GM23338 (cell line): ENCODE results near the gene PF4V1. TPM values are rescaled to one million over a fixed set of nuclear protein-coding genes. Genes with fewer than 3 reads are reported as not detected.
A peak's percentile ranks its signal among the peaks of the same experiment; 100 is the strongest.

Experiments
- ATAC-seq: fragments of 200-7000 bp; cut with Tn5 transposase; 3 replicates; pipeline ENCODE4 v1.9.1; 2020
- DNase-seq: peaks from one replicate; pipeline ENCODE4 v3.0.0-alpha.2; 2015; ENCODE audit warnings: low spot score
- H2AFZ ChIP-seq: fragments of 200-600 bp; sonication (generic); 2 replicates; pipeline ENCODE4 v1.8.0; 2016; ENCODE audit warnings: antibody characterized with exemption, mild to moderate bottlenecking, moderate library complexity
- H3F3A ChIP-seq: fragments of 200-600 bp; sonication (generic); replicated peaks from 2 replicates; pipeline ENCODE4 v1.8.0; 2017; ENCODE audit warnings: antibody characterized with exemption, mixed run types, low read depth
- H3K27ac ChIP-seq: fragments of 200-600 bp; sonication (generic); 2 replicates; pipeline ENCODE4 v1.6.1; 2016; ENCODE audit warnings: low read depth
- H3K27me3 ChIP-seq: fragments of 200-600 bp; sonication (generic); 2 replicates; pipeline ENCODE4 v1.8.0; 2016; ENCODE audit warnings: mild to moderate bottlenecking, mixed run types, moderate library complexity; ENCODE audit not compliant: insufficient read depth
- H3K36me3 ChIP-seq: fragments of 200-600 bp; sonication (generic); 2 replicates; pipeline ENCODE4 v1.8.0; 2016; ENCODE audit warnings: mild to moderate bottlenecking; ENCODE audit not compliant: insufficient read depth
- H3K4me1 ChIP-seq: fragments of 200-600 bp; sonication (generic); 2 replicates; pipeline ENCODE4 v1.8.0; 2016; ENCODE audit warnings: mild to moderate bottlenecking, moderate library complexity; ENCODE audit not compliant: insufficient read depth
- H3K4me2 ChIP-seq: fragments of 200-600 bp; sonication (generic); 2 replicates; pipeline ENCODE4 v1.7.1; 2017; ENCODE audit warnings: mixed run types
- H3K4me3 ChIP-seq: fragments of 200-600 bp; sonication (generic); 2 replicates; pipeline ENCODE4 v1.6.1; 2016; ENCODE audit warnings: mixed run types
- H3K79me2 ChIP-seq: fragments of 200-600 bp; sonication (generic); replicated peaks from 2 replicates; pipeline ENCODE4 v1.8.0; 2017; ENCODE audit warnings: mild to moderate bottlenecking; ENCODE audit not compliant: insufficient read depth
- H3K9me2 ChIP-seq: fragments of 200-600 bp; sonication (generic); 2 replicates; pipeline ENCODE4 v1.8.0; 2017; ENCODE audit not compliant: insufficient read depth
- H4K20me1 ChIP-seq: fragments of 200-600 bp; sonication (generic); replicated peaks from 2 replicates; pipeline ENCODE4 v1.8.0; 2017; ENCODE audit warnings: mild to moderate bottlenecking; ENCODE audit not compliant: insufficient read depth
- H3K27ac Mint-ChIP-seq: 2 replicates; pipeline ENCODE4 v1.8.0; 2020; ENCODE audit warnings: inconsistent platforms, mild to moderate bottlenecking, moderate library complexity, mixed read lengths
- H3K27me3 Mint-ChIP-seq: 3 replicates; pipeline ENCODE4 v1.8.0; 2022; ENCODE audit warnings: low read depth, mild to moderate bottlenecking, moderate library complexity, mixed read lengths, inconsistent platforms; ENCODE audit not compliant: insufficient read depth, poor library complexity
- H3K36me3 Mint-ChIP-seq: 3 replicates; pipeline ENCODE4 v1.8.0; 2021; ENCODE audit warnings: low read depth, mild to moderate bottlenecking, inconsistent platforms, moderate library complexity, mixed read lengths
- H3K4me1 Mint-ChIP-seq: 3 replicates; pipeline ENCODE4 v1.8.0; 2020; ENCODE audit warnings: mild to moderate bottlenecking, inconsistent platforms, mixed read lengths
- H3K4me3 Mint-ChIP-seq: 3 replicates; pipeline ENCODE4 v1.8.0; 2021; ENCODE audit warnings: moderate library complexity, mild to moderate bottlenecking, inconsistent platforms, mixed read lengths
- H3K9me3 Mint-ChIP-seq: 3 replicates; pipeline ENCODE4 v1.8.0; 2020; ENCODE audit warnings: moderate library complexity, mild to moderate bottlenecking, inconsistent platforms, mixed read lengths
- CREB1 ChIP-seq: fragments of 250-450 bp; sonication (Bioruptor Pico); IDR thresholded peaks from 2 replicates; pipeline ENCODE4 v1.5.0; 2020; ENCODE audit warnings: low read depth, mild to moderate bottlenecking, moderate library complexity
- EZH2phosphoT487 ChIP-seq: fragments of 200-600 bp; sonication (generic); IDR thresholded peaks from one replicate; pipeline ENCODE4 v1.8.1; 2018; ENCODE audit warnings: antibody characterized with exemption; ENCODE audit not compliant: unreplicated experiment
- JUNB ChIP-seq: IDR thresholded peaks from one replicate; pipeline ENCODE4 v1.6.1; 2016; ENCODE audit warnings: antibody characterized with exemption; ENCODE audit not compliant: unreplicated experiment
- NANOG ChIP-seq: IDR thresholded peaks from 2 replicates; pipeline ENCODE4 v1.6.1; 2016; ENCODE audit warnings: antibody characterized with exemption, borderline replicate concordance
- ZNF114 ChIP-seq: fragments of 250-450 bp; sonication (Bioruptor Pico); IDR thresholded peaks from 2 replicates; pipeline ENCODE4 v1.5.0; 2020; ENCODE audit warnings: mild to moderate bottlenecking, moderate library complexity
- ZNF331 ChIP-seq: fragments of 250-450 bp; sonication (Bioruptor Pico); IDR thresholded peaks from 2 replicates; pipeline ENCODE4 v1.5.0; 2020; ENCODE audit warnings: low read depth, mild to moderate bottlenecking, moderate library complexity
- polyA plus RNA-seq: library from polyadenylated mRNA; unstranded; fragments of >200 nt; fragmentation: Nextera tagmentation; extraction: Ambion mirVana; gene quantifications from 2 replicates; pipeline ENCODE4 v1.2.1, GENCODE V29; 2016
- total RNA-seq: library from RNA; depleted of rRNA; stranded (reverse); fragments of >200 nt; shearing (Covaris generic); gene quantifications from 2 replicates; pipeline ENCODE4 v1.2.3, GENCODE V29; 2014
- TF ChIP-seq, protein P1 (sequence below): fragments of 250-450 bp; sonication (Bioruptor Pico); IDR thresholded peaks from 2 replicates; pipeline ENCODE4 v1.5.0; 2020; ENCODE audit warnings: mild to moderate bottlenecking, moderate library complexity
- TF ChIP-seq, protein P2 (sequence below): IDR thresholded peaks from 2 replicates; pipeline ENCODE4 v1.6.1; 2016; ENCODE audit warnings: antibody characterized with exemption

PF4V1 gene
- total and polyA plus RNA-seq, 2 experiments from 2014 or later, result 0.66 TPM; not detected in 1

DNA sequence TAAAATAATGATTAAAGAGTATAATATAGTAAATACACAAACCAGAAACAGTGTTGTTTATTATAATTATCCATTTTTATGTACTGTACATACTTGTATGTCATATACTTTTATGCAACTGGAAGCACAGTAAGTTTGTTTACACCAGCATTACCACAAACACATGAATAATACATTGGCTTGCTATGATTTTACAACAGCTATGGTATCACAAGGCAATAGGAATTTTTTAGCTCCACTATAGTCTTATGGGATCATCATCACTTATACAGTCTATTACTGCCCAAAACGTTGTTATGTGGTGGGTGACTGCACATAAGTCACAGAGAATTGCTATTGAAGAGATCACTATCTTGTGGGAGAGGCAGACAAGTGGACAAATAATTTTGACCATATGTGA lies 1.8 kb upstream of the PF4V1 start (continued):
- TF ChIP-seq, protein P1, sequence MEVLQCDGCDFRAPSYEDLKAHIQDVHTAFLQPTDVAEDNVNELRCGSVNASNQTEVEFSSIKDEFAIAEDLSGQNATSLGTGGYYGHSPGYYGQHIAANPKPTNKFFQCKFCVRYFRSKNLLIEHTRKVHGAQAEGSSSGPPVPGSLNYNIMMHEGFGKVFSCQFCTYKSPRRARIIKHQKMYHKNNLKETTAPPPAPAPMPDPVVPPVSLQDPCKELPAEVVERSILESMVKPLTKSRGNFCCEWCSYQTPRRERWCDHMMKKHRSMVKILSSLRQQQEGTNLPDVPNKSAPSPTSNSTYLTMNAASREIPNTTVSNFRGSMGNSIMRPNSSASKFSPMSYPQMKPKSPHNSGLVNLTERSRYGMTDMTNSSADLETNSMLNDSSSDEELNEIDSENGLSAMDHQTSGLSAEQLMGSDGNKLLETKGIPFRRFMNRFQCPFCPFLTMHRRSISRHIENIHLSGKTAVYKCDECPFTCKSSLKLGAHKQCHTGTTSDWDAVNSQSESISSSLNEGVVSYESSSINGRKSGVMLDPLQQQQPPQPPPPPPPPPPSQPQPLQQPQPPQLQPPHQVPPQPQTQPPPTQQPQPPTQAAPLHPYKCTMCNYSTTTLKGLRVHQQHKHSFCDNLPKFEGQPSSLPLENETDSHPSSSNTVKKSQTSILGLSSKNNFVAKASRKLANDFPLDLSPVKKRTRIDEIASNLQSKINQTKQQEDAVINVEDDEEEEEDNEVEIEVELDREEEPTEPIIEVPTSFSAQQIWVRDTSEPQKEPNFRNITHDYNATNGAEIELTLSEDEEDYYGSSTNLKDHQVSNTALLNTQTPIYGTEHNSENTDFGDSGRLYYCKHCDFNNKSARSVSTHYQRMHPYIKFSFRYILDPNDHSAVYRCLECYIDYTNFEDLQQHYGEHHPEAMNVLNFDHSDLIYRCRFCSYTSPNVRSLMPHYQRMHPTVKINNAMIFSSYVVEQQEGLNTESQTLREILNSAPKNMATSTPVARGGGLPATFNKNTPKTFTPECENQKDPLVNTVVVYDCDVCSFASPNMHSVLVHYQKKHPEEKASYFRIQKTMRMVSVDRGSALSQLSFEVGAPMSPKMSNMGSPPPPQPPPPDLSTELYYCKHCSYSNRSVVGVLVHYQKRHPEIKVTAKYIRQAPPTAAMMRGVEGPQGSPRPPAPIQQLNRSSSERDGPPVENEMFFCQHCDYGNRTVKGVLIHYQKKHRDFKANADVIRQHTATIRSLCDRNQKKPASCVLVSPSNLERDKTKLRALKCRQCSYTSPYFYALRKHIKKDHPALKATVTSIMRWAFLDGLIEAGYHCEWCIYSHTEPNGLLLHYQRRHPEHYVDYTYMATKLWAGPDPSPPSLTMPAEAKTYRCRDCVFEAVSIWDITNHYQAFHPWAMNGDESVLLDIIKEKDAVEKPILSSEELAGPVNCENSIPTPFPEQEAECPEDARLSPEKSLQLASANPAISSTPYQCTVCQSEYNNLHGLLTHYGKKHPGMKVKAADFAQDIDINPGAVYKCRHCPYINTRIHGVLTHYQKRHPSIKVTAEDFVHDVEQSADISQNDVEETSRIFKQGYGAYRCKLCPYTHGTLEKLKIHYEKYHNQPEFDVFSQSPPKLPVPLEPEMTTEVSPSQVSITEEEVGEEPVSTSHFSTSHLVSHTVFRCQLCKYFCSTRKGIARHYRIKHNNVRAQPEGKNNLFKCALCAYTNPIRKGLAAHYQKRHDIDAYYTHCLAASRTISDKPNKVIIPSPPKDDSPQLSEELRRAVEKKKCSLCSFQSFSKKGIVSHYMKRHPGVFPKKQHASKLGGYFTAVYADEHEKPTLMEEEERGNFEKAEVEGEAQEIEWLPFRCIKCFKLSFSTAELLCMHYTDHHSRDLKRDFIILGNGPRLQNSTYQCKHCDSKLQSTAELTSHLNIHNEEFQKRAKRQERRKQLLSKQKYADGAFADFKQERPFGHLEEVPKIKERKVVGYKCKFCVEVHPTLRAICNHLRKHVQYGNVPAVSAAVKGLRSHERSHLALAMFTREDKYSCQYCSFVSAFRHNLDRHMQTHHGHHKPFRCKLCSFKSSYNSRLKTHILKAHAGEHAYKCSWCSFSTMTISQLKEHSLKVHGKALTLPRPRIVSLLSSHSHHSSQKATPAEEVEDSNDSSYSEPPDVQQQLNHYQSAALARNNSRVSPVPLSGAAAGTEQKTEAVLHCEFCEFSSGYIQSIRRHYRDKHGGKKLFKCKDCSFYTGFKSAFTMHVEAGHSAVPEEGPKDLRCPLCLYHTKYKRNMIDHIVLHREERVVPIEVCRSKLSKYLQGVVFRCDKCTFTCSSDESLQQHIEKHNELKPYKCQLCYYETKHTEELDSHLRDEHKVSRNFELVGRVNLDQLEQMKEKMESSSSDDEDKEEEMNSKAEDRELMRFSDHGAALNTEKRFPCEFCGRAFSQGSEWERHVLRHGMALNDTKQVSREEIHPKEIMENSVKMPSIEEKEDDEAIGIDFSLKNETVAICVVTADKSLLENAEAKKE, result no peak
- TF ChIP-seq CREB1 (CRISPR knock-in tag) (no peak), NANOG (no peak), ZNF331 (no peak)

DNA sequence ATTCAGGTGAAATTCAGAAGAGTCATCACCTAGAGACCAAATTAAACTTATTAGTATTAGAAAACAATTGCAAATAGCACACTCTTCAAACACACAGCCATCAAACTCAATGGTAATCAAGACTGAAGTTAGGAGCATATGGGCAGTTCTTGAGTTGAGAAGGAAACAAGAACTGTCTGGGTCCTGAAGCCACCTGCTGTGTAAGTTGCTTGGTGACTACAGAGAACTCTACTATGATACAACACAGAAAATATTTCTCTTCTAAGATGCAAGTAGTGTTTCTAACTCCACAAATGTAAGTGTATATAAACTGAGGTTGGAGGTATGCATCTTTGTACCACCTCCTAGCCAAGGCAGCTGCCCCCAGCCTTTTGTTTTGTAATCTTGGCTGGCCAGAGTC lies 325 bp upstream of the PF4V1 start:
- Mint-ChIP-seq H3K27ac (no peak overlapping the region), H3K36me3 (no peaks in the 10 kb centered on the region), H3K27me3 (peaks cover 4% of the 10 kb centered on the region), H3K4me1 (peaks cover 8% of the 10 kb centered on the region), H3K4me3 (no peak overlapping the region), H3K9me3 (no peaks in the 10 kb centered on the region)
- no peaks in the 10 kb centered on the region for H3K9me2 ChIP-seq
- DNase-seq (no peak), ATAC-seq (no peak)
- H3F3A ChIP-seq, result no peaks in the 10 kb centered on the region
- H3K36me3 ChIP-seq, result no peaks in the 10 kb centered on the region
- peak overlapping the region; percentile 36; the same call in 1 of the 2 replicates for H3K4me2 ChIP-seq
- H3K4me1 ChIP-seq, result peaks cover 7% of the 10 kb centered on the region; the same call in 1 of the 2 replicates
- H2AFZ ChIP-seq, result peak overlapping the region; percentile 83; the same call in 1 of the 2 replicates
- H4K20me1 ChIP-seq, result no peaks in the 10 kb centered on the region
- no peaks in the 10 kb centered on the region for H3K79me2 ChIP-seq
- no peak overlapping the region for H3K27ac ChIP-seq
- H3K4me3 ChIP-seq, result no peak overlapping the region
- H3K27me3 ChIP-seq, result peaks cover 10% of the 10 kb centered on the region; the same call in 1 of the 2 replicates
- TF ChIP-seq EZH2phosphoT487 (no peak), JUNB (no peak), ZNF114 (no peak)
- TF ChIP-seq, protein P2, sequence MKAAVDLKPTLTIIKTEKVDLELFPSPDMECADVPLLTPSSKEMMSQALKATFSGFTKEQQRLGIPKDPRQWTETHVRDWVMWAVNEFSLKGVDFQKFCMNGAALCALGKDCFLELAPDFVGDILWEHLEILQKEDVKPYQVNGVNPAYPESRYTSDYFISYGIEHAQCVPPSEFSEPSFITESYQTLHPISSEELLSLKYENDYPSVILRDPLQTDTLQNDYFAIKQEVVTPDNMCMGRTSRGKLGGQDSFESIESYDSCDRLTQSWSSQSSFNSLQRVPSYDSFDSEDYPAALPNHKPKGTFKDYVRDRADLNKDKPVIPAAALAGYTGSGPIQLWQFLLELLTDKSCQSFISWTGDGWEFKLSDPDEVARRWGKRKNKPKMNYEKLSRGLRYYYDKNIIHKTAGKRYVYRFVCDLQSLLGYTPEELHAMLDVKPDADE, result no peak
- TF ChIP-seq, protein P1, result no peak
